SK-N-SH treated with all-trans-retinoic acid at 6 μM for 48 hours (cell line): Measurements from ENCODE around the gene TBL1XR1.

Source experiments
- ARNTL ChIP-seq: fragments of 450-650 bp; formaldehyde crosslinking; IDR thresholded peaks from 2 replicates; pipeline ENCODE4 v1.5.0; 2020; ENCODE audit warnings: low read depth, mild to moderate bottlenecking, moderate library complexity, borderline replicate concordance
- GLIS3 ChIP-seq: fragments of 250-450 bp; sonication (Bioruptor Pico); IDR thresholded peaks from 2 replicates; pipeline ENCODE4 v1.5.0; 2020; ENCODE audit warnings: mild to moderate bottlenecking, moderate library complexity
- ISL1 ChIP-seq: fragments of 250-450 bp; sonication (Bioruptor Pico); IDR thresholded peaks from 2 replicates; pipeline ENCODE4 v2.1.2; 2022; ENCODE audit warnings: mild to moderate bottlenecking, moderate library complexity
- OSR1 ChIP-seq: fragments of 250-450 bp; sonication (Bioruptor Pico); IDR thresholded peaks from 2 replicates; pipeline ENCODE4 v1.8.0; 2022; ENCODE audit warnings: moderate library complexity, mild to moderate bottlenecking, inconsistent platforms
- RARB ChIP-seq: fragments of 250-450 bp; sonication (Bioruptor Pico); IDR thresholded peaks from 2 replicates; pipeline ENCODE4 v1.8.0; 2021; ENCODE audit warnings: mild to moderate bottlenecking, moderate library complexity
- TCF4 ChIP-seq: fragments of 250-450 bp; sonication (Bioruptor Pico); IDR thresholded peaks from 2 replicates; pipeline ENCODE4 v1.8.0; 2021; ENCODE audit warnings: mild to moderate bottlenecking, moderate library complexity, borderline replicate concordance
- TOX ChIP-seq: fragments of 250-450 bp; sonication (Bioruptor Pico); IDR thresholded peaks from 2 replicates; pipeline ENCODE4 v1.8.0; 2021; ENCODE audit warnings: mild to moderate bottlenecking, moderate library complexity, borderline replicate concordance
- ZC3H10 ChIP-seq: fragments of 250-450 bp; sonication (Bioruptor Pico); IDR thresholded peaks from 2 replicates; pipeline ENCODE4 v1.5.1; 2021; ENCODE audit warnings: mild to moderate bottlenecking, moderate library complexity
- ZFP30 ChIP-seq: fragments of 450-650 bp; formaldehyde crosslinking; IDR thresholded peaks from 2 replicates; pipeline ENCODE4 v1.5.0; 2022; ENCODE audit warnings: mild to moderate bottlenecking, moderate library complexity
- ZNF70 ChIP-seq: fragments of 450-650 bp; formaldehyde crosslinking; IDR thresholded peaks from 2 replicates; pipeline ENCODE4 v1.5.0; 2020; ENCODE audit warnings: mild to moderate bottlenecking, moderate library complexity
- ZNF8 ChIP-seq: fragments of 450-650 bp; formaldehyde crosslinking; IDR thresholded peaks from 2 replicates; pipeline ENCODE4 v1.5.0; 2020; ENCODE audit warnings: mild to moderate bottlenecking, moderate library complexity
- TF ChIP-seq, protein P1 (sequence below): fragments of 250-450 bp; sonication (Bioruptor Pico); IDR thresholded peaks from 2 replicates; pipeline ENCODE4 v1.8.0; 2020; ENCODE audit warnings: mild to moderate bottlenecking, moderate library complexity, borderline replicate concordance
- TF ChIP-seq, protein P2 (sequence below): fragments of 250-450 bp; sonication (Bioruptor Pico); IDR thresholded peaks from 2 replicates; pipeline ENCODE4 v1.8.0; 2021; ENCODE audit warnings: low read depth, mild to moderate bottlenecking, moderate library complexity, borderline replicate concordance

DNA sequence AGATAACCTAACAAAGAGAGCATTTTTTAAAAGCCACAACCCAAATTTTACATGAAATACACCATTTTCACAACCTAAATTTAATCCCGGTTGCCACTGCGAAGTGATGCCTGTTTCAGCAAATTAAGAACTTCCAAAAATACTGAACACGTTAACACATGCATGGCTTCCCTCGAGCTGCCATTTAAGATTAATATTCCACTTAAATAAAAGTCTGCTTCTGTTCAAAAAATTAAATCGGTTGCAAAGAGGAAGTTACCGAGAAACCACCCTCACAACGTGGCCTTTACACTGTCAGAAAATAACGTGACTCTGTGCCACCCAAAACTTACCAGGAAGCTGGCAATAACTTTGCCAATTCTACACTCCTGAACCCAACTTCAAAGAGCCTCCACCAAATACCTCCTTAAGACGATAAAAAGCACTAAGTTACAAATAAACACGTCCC lies 1.2 kb downstream of the TBL1XR1 start:
- no peak for TF ChIP-seq RARB
- no peak for TF ChIP-seq ZNF8 (CRISPR knock-in tag)
- no peak for TF ChIP-seq ZC3H10 (CRISPR knock-in tag)
- no peak for TF ChIP-seq TCF4 (CRISPR knock-in tag)
- no peak for TF ChIP-seq ZFP30
- TF ChIP-seq, protein P1, sequence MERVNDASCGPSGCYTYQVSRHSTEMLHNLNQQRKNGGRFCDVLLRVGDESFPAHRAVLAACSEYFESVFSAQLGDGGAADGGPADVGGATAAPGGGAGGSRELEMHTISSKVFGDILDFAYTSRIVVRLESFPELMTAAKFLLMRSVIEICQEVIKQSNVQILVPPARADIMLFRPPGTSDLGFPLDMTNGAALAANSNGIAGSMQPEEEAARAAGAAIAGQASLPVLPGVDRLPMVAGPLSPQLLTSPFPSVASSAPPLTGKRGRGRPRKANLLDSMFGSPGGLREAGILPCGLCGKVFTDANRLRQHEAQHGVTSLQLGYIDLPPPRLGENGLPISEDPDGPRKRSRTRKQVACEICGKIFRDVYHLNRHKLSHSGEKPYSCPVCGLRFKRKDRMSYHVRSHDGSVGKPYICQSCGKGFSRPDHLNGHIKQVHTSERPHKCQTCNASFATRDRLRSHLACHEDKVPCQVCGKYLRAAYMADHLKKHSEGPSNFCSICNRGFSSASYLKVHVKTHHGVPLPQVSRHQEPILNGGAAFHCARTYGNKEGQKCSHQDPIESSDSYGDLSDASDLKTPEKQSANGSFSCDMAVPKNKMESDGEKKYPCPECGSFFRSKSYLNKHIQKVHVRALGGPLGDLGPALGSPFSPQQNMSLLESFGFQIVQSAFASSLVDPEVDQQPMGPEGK = no peak
- TF ChIP-seq, protein P2, sequence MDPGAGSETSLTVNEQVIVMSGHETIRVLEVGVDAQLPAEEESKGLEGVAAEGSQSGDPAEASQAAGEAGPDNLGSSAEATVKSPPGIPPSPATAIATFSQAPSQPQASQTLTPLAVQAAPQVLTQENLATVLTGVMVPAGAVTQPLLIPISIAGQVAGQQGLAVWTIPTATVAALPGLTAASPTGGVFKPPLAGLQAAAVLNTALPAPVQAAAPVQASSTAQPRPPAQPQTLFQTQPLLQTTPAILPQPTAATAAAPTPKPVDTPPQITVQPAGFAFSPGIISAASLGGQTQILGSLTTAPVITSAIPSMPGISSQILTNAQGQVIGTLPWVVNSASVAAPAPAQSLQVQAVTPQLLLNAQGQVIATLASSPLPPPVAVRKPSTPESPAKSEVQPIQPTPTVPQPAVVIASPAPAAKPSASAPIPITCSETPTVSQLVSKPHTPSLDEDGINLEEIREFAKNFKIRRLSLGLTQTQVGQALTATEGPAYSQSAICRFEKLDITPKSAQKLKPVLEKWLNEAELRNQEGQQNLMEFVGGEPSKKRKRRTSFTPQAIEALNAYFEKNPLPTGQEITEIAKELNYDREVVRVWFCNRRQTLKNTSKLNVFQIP = no peak
- no peak for TF ChIP-seq ARNTL (CRISPR knock-in tag)
- TF ChIP-seq ISL1 = no peak
- TF ChIP-seq GLIS3 (CRISPR knock-in tag) = no peak
- TF ChIP-seq ZNF70 (CRISPR knock-in tag) = no peak
- no peak for TF ChIP-seq TOX (CRISPR knock-in tag)
- TF ChIP-seq OSR1 = no peak
